Stimulated activated effector memory CD8-positive, alpha-beta T cell treated with anti-CD3 and anti-CD28 coated beads, Interleukin-12 subunit alpha, Interleukin-12 subunit beta, amount 100 ng/mL, for 72 hours (primary cell): ENCODE data around the gene NXPE1.

ENCODE experiments used
- ATAC-seq: fragments of 150-1000 bp; cut with Tn5 transposase; 2 replicates; pipeline ENCODE4 v1.10.0; 2021
- DNase-seq, 2 donors: peaks; one replicate each; pipeline ENCODE4 v3.0.0; 2021 to 2022; ENCODE audit warnings: low spot score in 2 of 2
- H3K27ac Mint-ChIP-seq: one replicate; pipeline ENCODE4 v1.8.0; 2022; ENCODE audit warnings: mild to moderate bottlenecking, mixed read lengths
- H3K36me3 Mint-ChIP-seq: one replicate; pipeline ENCODE4 v1.8.0; 2022; ENCODE audit warnings: mild to moderate bottlenecking, mixed read lengths
- H3K4me1 Mint-ChIP-seq: one replicate; pipeline ENCODE4 v1.8.0; 2022; ENCODE audit warnings: mixed read lengths
- H3K4me3 Mint-ChIP-seq: one replicate; pipeline ENCODE4 v1.8.0; 2022; ENCODE audit warnings: mild to moderate bottlenecking, mixed read lengths
- H3K9me3 Mint-ChIP-seq: one replicate; pipeline ENCODE4 v1.8.0; 2022; ENCODE audit warnings: mixed read lengths

The NXPE1 gene

DNA sequence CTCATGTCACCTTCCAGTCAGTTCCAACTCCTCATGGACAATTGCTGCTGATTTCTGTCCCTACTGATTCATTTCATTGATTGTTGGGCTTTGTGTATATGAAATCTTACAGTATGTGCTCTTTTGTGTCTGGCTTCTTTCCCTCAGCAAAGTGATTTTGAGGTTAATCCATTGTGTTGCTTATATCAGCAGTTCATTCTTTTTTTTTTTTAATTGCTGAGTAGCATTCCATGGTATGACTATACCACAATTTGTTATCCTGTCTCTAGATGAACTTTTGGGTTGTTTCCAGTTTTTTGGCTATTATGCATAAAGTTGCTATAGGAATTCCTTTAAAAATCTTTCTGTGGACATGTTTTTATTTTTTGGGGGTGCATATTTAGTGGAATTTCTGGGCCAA is 59.9 kb downstream of the NXPE1 start:
- DNase-seq (no peak), ATAC-seq (no peak)
- no peak overlapping the region for H3K4me3 Mint-ChIP-seq
- peaks cover under 1% of the 10 kb centered on the region for H3K9me3 Mint-ChIP-seq
- H3K27ac Mint-ChIP-seq, result no peak overlapping the region
- H3K36me3 Mint-ChIP-seq, result no peaks in the 10 kb centered on the region
- H3K4me1 Mint-ChIP-seq, result no peaks in the 10 kb centered on the region

DNA sequence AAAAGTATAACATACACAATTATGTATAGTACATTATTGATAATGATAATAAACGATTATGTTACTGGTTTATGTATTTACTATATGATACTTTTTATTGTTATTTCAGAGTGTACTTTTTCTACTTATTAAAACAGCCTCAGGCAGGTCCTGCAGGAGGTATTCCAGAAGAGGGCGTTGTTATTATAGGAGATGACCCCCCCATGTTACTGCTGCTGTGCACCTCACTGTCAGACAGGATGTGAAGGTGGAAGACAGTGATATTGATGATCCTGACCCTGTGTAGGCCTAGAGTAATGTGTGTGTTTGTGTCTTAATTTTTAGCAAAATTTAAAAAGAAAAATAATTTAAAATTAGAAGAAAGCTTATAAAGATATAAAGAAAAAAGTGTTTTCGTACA is 62.8 kb downstream of the NXPE1 start:
- ATAC-seq, result no peak
- H3K4me1 Mint-ChIP-seq, result no peaks in the 10 kb centered on the region

DNA sequence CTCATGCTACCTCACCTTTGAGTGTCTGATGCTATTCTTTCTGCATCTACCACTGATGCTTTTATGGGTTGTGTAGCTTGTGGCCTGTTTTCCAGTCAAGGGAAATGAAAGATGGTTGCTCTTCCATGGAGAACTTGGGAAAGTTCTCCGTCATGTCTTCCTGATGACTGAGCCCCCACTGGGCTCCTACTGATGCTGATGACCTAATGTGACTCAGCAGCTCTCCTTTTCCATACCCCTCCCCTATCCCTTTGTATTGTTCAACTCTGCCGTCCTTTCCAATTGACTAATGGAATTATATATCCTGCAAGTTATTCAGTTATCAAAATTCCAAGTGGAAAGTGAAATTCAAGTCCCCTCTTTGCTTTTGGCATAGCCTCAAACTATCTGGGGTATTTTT is 75.8 kb downstream of the NXPE1 start:
- H3K4me3 Mint-ChIP-seq, result no peak overlapping the region
- ATAC-seq (no peak), DNase-seq (no peak)
- H3K36me3 Mint-ChIP-seq, result no peaks in the 10 kb centered on the region
- H3K9me3 Mint-ChIP-seq, result no peaks in the 10 kb centered on the region
- no peaks in the 10 kb centered on the region for H3K4me1 Mint-ChIP-seq
- no peak overlapping the region for H3K27ac Mint-ChIP-seq

More for the DNA sequence above, 62.8 kb downstream of the NXPE1 start:
- Mint-ChIP-seq H3K9me3 (peaks cover 6% of the 10 kb centered on the region), H3K36me3 (no peaks in the 10 kb centered on the region), H3K4me3 (no peak overlapping the region), H3K27ac (no peak overlapping the region)
- no peak for DNase-seq

DNA sequence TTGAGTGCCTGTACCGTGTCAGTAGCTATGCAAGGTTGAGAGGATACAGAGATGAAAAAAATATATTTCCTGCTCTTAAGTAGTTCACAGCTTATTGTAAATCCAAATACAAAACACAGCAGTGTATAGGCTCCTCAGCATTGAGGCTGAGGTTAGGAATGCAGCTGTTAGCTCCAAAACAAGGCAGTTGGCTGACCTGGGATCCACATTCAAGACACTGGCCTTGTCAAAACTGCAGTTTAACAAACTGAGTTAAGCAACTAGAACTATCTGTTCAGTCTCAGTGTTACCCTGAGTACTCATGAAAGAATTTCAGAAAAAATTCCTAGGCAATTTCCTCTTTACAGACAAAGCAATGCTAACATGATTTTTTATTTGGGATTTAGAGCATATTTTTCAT is 77.6 kb downstream of the NXPE1 start:
- no peaks in the 10 kb centered on the region for H3K36me3 Mint-ChIP-seq
- H3K9me3 Mint-ChIP-seq, result no peaks in the 10 kb centered on the region
- DNase-seq (no peak), ATAC-seq (no peak)
- no peaks in the 10 kb centered on the region for H3K4me1 Mint-ChIP-seq
- no peak overlapping the region for H3K27ac Mint-ChIP-seq
- H3K4me3 Mint-ChIP-seq, result no peak overlapping the region

DNA sequence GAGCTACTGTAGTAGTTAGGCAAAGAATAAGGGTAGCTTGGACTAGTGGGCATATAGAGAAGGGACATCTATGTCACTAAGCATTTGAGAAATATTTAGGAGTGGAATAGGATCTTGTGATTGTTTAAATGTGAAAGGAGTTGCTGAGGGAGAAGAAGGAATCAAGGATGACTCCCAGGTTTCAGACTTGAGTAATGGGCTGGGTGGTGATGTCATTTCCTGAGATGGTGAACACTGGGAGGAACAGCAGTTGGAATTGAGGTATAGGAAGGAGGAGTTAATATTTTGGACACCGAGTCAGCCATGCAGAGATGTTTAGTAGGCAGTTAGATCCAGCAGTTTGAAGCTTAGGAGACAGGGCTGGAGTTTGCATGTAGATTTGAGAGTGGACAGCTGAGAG is 80.3 kb downstream of the NXPE1 start:
- Mint-ChIP-seq H3K4me1 (no peaks in the 10 kb centered on the region), H3K9me3 (no peaks in the 10 kb centered on the region), H3K4me3 (no peak overlapping the region), H3K27ac (no peak overlapping the region), H3K36me3 (no peaks in the 10 kb centered on the region)
- DNase-seq (no peak), ATAC-seq (no peak)

DNA sequence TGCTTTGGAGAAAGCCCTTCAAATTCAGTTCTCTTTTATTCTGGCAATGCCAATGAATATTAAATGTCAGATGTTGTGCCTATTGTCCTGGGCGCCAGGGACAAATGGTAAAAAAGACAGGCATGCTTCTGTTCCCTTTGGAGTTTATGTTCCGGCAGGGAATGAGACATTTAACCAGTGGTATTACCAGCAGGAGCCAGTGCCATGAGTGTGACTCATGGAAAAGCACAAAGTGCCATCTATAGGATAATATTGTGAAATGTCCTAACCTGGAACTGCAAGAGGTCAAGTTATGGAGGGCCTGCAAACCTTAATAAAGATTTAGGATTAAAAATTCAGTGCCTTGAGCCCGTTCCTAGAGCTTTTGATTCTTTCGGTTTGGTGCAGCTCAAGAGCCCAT is 80.9 kb downstream of the NXPE1 start:
- Mint-ChIP-seq H3K9me3 (no peaks in the 10 kb centered on the region), H3K36me3 (no peaks in the 10 kb centered on the region), H3K4me1 (no peaks in the 10 kb centered on the region), H3K4me3 (no peak overlapping the region), H3K27ac (no peak overlapping the region)
- ATAC-seq (no peak), DNase-seq (no peak)

DNA sequence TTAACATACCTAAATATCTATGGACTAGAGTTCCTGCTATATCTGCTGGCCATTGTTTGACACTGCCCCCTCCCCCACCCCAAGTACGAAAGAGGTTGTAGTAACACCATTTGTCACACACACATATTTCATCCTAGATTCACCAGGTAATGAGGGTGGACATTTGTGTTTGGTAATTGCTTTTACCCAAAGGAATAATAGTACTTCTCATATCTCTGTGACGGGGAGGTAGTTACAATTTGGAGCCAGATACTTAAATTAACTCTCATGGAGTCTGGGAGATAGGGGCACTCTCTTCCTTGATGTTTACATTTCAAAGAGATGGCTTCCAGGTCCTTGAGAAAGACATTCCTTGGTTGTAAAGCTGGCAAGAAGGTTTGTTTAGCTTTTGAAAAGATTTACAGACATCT is 81.7 kb downstream of the NXPE1 start:
- ATAC-seq, result no peak
- DNase-seq, result no peak
- no peak overlapping the region for H3K27ac Mint-ChIP-seq
- no peaks in the 10 kb centered on the region for H3K36me3 Mint-ChIP-seq
- no peak overlapping the region for H3K4me3 Mint-ChIP-seq
- H3K9me3 Mint-ChIP-seq, result no peaks in the 10 kb centered on the region
- H3K4me1 Mint-ChIP-seq, result no peaks in the 10 kb centered on the region

DNA sequence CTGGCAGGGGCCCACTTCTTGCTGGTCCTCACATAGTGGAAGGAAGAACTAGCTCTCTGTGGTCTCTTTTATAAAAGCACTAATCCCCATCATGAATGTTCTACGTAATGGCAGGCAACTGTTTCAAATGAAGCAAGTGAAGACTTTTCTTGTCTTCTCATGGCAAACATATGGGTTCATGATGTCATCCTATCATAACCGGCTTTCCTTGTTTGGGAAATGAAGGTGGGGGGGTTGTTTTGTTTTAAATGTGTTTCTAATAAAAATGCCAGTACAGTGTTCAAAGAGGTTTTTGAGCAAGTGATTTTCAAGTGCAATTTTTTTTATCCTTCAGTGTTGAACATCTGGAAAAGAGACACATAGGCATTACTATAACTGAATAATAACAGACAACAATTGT is 87.0 kb downstream of the NXPE1 start:
- no peak overlapping the region for H3K27ac Mint-ChIP-seq
- no peaks in the 10 kb centered on the region for H3K36me3 Mint-ChIP-seq

More for the DNA sequence above, 87.0 kb downstream of the NXPE1 start:
- no peaks in the 10 kb centered on the region for H3K9me3 Mint-ChIP-seq
- ATAC-seq, result no peak
- H3K4me3 Mint-ChIP-seq, result no peak overlapping the region
- no peak for DNase-seq
- no peaks in the 10 kb centered on the region for H3K4me1 Mint-ChIP-seq
